Left lung (tissue), 10 donors: ENCODE data around the gene FOXK1. TPM values are rescaled to one million over a fixed set of nuclear protein-coding genes. Genes with fewer than 3 reads are reported as not detected.
A peak's percentile ranks its signal among the peaks of the same experiment; 100 is the strongest.

Experiments used
- ATAC-seq: fragments of 200-7000 bp; cut with Tn5 transposase; one replicate; pipeline ENCODE4 v1.9.1; 2020; ENCODE audit warnings: moderate library complexity
- DNase-seq, 4 donors: peaks; one replicate each; pipeline ENCODE4 v3.0.0-alpha.2; 2013 to 2020
- H3K27ac ChIP-seq, 2 donors: fragments of 200-600 bp; sonication (generic) in 1 of 2; one replicate each; pipeline versions ENCODE4 v1.5.0 to v1.8.0; 2020 to 2021
- H3K27me3 ChIP-seq, 2 donors: fragments of 200-600 bp; sonication (generic) in 1 of 2; one replicate each; pipeline versions ENCODE4 v1.5.0 to v1.8.0; 2020 to 2021
- H3K36me3 ChIP-seq, 2 donors: fragments of 200-600 bp; sonication (generic) in 1 of 2; one replicate each; pipeline versions ENCODE4 v1.5.0 to v1.8.0; 2020 to 2021
- H3K4me1 ChIP-seq, 2 donors: fragments of 200-600 bp; one replicate each; pipeline ENCODE4 v1.8.0; 2021
- H3K4me3 ChIP-seq, 2 donors: fragments of 200-600 bp; sonication (generic) in 1 of 2; one replicate each; pipeline versions ENCODE4 v1.5.0 to v1.8.0; 2020 to 2021; ENCODE audit warnings: mild to moderate bottlenecking in 1 of 2
- H3K9me3 ChIP-seq, 2 donors: fragments of 200-600 bp; sonication (generic) in 1 of 2; one replicate each; pipeline versions ENCODE4 v1.5.0 to v1.8.0; 2020 to 2021
- intact Hi-C, 2 donors: fragments of 100-400 bp; cut with DNase I; formaldehyde crosslinking; loops; one replicate each; pipeline versions ENCODE4 v1.11.2 to v1.14.2; 2022
- polyA plus RNA-seq, 6 donors: library from polyadenylated mRNA; unstranded; fragments of 120-200 nt; gene quantifications; one replicate each; pipeline ENCODE4 v1.2.1, GENCODE V29; 2013; ENCODE audit not compliant: insufficient read length in 6 of 6
- total RNA-seq, 2 donors: library from RNA; stranded (reverse); fragmentation: NEBNext Ultra II Directional; extraction: Animal tissue kit (Norgen Biotek cat#: 25700); gene quantifications; one replicate each; pipeline ENCODE4 v1.2.1, GENCODE V29; 2021
- TF ChIP-seq, protein P1 (sequence below), 2 donors: fragments of 200-600 bp; sonication (generic) in 1 of 2; IDR thresholded peaks; one replicate each; pipeline versions ENCODE4 v1.5.0 to v1.8.0; 2021; ENCODE audit warnings: antibody characterized with exemption in 2 of 2
- donor health status: DM: no; HTN: yes; CAD: no.
- donor health status: DM: no; HTN: no; CAD: no.

The FOXK1 gene
- total and polyA plus RNA-seq, 8 donors, result 15.1 to 29.2 (median 18.8) TPM

DNA sequence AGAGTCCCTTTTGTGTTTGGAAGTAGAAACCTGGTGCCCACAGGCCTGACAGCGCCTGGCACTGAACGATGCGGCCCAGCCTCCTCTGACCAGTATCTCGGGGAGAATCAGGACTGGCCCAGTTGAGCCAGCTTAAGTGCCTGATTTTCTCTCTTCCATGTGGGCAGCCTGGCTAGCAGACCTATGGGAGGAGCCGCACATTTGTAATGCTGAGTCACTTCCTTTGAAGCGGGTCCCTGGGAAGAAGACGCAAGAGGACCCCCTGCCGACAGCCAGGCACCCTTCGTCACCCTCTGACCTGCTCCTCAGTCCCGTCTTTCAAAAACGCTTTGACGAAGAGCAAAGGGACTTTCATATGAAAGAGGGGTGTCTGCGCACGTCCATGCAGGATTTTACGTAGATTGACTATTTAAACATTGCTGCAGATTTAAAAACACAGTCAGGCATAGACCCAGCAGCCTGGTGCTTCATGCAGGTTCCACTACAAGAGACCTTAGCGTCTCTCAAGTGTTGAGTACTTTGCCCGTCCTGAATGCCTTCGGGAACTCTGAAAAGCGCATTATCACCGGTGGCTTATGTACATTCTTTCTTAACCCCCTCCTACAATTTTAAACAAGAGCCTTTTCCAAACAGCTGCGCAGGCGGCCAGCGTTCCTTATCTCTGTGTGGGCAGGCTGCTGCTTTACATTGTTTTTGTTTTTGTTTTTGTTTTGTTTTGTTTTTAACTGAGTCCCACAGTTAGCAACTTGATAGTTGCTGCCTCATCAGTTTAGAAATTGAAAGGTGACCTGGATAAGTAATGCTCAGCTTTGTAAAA lies 56.8 kb downstream of the FOXK1 start:
- TF ChIP-seq, protein P1, sequence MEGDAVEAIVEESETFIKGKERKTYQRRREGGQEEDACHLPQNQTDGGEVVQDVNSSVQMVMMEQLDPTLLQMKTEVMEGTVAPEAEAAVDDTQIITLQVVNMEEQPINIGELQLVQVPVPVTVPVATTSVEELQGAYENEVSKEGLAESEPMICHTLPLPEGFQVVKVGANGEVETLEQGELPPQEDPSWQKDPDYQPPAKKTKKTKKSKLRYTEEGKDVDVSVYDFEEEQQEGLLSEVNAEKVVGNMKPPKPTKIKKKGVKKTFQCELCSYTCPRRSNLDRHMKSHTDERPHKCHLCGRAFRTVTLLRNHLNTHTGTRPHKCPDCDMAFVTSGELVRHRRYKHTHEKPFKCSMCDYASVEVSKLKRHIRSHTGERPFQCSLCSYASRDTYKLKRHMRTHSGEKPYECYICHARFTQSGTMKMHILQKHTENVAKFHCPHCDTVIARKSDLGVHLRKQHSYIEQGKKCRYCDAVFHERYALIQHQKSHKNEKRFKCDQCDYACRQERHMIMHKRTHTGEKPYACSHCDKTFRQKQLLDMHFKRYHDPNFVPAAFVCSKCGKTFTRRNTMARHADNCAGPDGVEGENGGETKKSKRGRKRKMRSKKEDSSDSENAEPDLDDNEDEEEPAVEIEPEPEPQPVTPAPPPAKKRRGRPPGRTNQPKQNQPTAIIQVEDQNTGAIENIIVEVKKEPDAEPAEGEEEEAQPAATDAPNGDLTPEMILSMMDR (IDR thresholded peaks at IDR 0.05), result no peak
- peak in 2 of 4 donors; percentile 55 to 61 for DNase-seq
- Histone ChIP-seq H3K27me3 (no peaks in the 10 kb centered on the region), H3K27ac (peak overlapping the region; percentile 71 to 80), H3K4me3 (peak overlapping the region; percentile 5 to 19), H3K9me3 (no peaks in the 10 kb centered on the region), H3K36me3 (peaks cover 0 to 25% of the 10 kb centered on the region in 2 donors), H3K4me1 (peaks cover 24 to 61% of the 10 kb centered on the region in 2 donors)
- intact Hi-C loops, result no loop called here
- ATAC-seq, result peak; percentile 80

DNA sequence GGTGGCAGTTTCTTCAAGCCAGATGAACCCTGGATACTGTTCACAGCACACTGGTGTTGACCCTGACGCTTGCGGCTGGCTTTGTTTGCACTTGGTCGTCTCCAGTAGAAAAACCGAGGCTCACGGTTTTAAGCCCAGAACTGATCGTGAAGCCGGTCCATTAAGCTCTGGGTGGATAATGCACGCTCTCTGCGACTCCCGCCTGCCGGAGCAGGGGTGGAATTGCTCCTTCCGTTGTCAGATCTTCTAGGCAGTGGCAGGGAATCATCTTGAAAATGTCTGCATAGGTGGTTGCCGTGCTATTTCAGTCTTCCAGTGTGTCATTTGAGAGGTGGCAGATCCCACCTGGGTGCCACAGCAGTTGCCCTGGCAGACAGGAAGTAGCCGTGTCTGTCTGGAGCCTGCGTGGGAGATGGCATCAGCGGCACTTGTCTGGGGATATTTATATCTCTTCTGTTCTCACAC lies 57.5 kb downstream of the FOXK1 start:
- ATAC-seq (peak; percentile 41), DNase-seq (peak in 1 of 4 donors; percentile 57)
- H3K9me3 ChIP-seq, result no peaks in the 10 kb centered on the region
- H3K27me3 ChIP-seq, result no peaks in the 10 kb centered on the region
- peaks cover 30 to 61% of the 10 kb centered on the region in 2 donors for H3K4me1 ChIP-seq
- peaks cover 0 to 25% of the 10 kb centered on the region in 2 donors for H3K36me3 ChIP-seq
- intact Hi-C loops, result no loop called here
- H3K27ac ChIP-seq, result peak overlapping the region; percentile 71 to 80
- TF ChIP-seq, protein P1 (IDR thresholded peaks at IDR 0.05), result no peak
- H3K4me3 ChIP-seq, result peak overlapping the region in 1 of 2 donors; percentile 19

DNA sequence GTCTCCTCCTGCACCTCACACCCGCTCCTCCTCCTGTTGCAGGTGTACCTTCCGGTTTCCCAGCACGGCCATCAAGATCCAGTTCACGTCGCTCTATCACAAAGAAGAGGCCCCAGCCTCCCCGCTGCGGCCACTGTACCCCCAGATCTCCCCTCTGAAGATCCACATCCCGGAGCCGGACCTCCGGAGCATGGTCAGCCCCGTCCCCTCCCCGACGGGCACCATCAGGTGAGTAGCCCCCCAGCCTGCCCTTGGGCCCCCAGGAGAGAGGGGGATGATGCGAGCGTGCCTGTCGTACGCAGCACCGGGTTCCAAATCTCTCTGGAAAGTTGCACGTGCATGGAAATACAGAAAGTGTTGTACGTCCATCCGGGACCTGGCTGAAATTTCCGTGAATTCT lies 58.7 kb downstream of the FOXK1 start:
- no peak for ATAC-seq
- H3K27ac ChIP-seq, result no peak overlapping the region

DNA sequence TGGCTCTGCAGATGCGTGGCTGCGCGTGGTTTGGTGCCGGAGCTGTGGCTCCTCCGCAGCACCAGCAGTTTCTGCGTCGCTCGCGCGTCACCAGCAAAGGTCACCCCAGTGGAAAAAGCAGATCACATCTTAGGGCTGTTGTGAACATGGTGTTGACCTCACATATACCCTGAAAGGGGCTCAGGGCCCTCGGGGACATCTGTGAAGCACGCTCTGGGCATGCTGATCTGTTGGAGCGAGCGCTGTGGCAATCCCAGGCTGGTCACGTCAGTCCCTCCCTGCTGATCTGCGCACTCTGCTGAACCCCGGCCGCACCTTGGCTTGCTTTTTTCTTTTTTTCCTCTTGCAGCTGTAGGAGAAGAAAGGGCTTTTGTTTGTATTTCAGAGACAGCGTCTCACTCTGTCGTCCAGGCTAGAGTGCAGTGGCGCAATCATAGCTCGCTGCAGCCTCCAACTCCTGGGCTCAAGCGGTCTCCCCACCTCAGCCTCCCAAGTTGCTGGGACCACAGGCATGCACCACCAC lies 60.0 kb downstream of the FOXK1 start:
- no peaks in the 10 kb centered on the region for H3K27me3 ChIP-seq
- DNase-seq (no peak), ATAC-seq (no peak)
- H3K4me1 ChIP-seq, result peaks cover 41 to 73% of the 10 kb centered on the region in 2 donors
- intact Hi-C loops, result loop anchor here in 1 of 2 donors (10.0 kb wide), 1 partner anchor 57 kb away; the partner anchor contains the start of gene FOXK1
- TF ChIP-seq, protein P1 (IDR thresholded peaks at IDR 0.05), result no peak
- H3K9me3 ChIP-seq, result no peaks in the 10 kb centered on the region
- no peak overlapping the region for H3K4me3 ChIP-seq
- H3K36me3 ChIP-seq, result peaks cover 0 to 25% of the 10 kb centered on the region in 2 donors
- H3K27ac ChIP-seq, result peak overlapping the region in 1 of 2 donors; percentile 91

More for the DNA sequence above, 58.7 kb downstream of the FOXK1 start:
- Histone ChIP-seq H3K36me3 (peaks cover 0 to 25% of the 10 kb centered on the region in 2 donors), H3K4me1 (peaks cover 32 to 71% of the 10 kb centered on the region in 2 donors), H3K4me3 (no peak overlapping the region), H3K27me3 (no peaks in the 10 kb centered on the region), H3K9me3 (no peaks in the 10 kb centered on the region)
- intact Hi-C loops, result loop anchor here in 1 of 2 donors (10.0 kb wide), 1 partner anchor 56 kb away; the partner anchor contains the start of gene FOXK1
- TF ChIP-seq, protein P1 (IDR thresholded peaks at IDR 0.05), result no peak
- no peak for DNase-seq

DNA sequence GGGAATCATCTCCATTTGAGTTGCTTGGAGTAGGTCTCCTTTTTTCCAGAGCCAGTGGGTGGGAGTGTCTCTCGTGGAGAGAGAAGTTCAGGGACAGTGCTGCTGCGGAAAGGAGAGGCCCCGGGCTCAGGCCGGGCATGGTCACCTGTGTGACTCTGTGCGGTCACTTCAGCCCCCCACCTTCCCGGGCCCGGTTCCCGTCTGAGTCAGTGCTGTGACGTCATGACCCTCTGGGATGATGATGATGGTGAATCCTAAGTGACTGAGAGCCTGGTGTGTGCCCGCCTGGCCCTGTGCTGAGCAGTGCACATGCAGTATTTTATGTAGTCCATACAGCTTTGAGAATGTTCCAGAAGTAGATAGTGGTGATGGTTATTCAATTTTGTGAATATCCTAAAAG lies 60.8 kb downstream of the FOXK1 start:
- TF ChIP-seq, protein P1 (IDR thresholded peaks at IDR 0.05), result no peak
- DNase-seq (no peak), ATAC-seq (no peak)
- peaks cover 0 to 25% of the 10 kb centered on the region in 2 donors for H3K36me3 ChIP-seq
- no peaks in the 10 kb centered on the region for H3K9me3 ChIP-seq
- peak overlapping the region; percentile 91 to 93 for H3K27ac ChIP-seq
- no peaks in the 10 kb centered on the region for H3K27me3 ChIP-seq
- no peak overlapping the region for H3K4me3 ChIP-seq
- H3K4me1 ChIP-seq, result peaks cover 46 to 73% of the 10 kb centered on the region in 2 donors
- intact Hi-C loops, result loop anchor here in 1 of 2 donors (10.0 kb wide), 1 partner anchor 58 kb away; the partner anchor contains the start of gene FOXK1
